Mucosa of descending colon (tissue), 3 donors: ENCODE results near the gene REC114. TPM values are rescaled to one million over a fixed set of nuclear protein-coding genes. Genes with fewer than 3 reads are reported as not detected.
"Not testable (repeated sequence)": the region's sequence is repeated elsewhere in the genome, so short reads cannot be mapped to it uniquely, and the experiment has no call there.

ENCODE experiments used
- ATAC-seq: fragments of 200-7000 bp; cut with Tn5 transposase; one replicate; pipeline ENCODE4 v1.9.1; 2020; ENCODE audit warnings: mild to moderate bottlenecking, moderate library complexity
- DNase-seq, 3 donors: peaks; one replicate each; pipeline ENCODE4 v3.0.0-alpha.2; 2020
- H3K36me3 ChIP-seq: fragments of 200-600 bp; one replicate; pipeline ENCODE4 v1.8.0; 2021; ENCODE audit warnings: low read depth, mild to moderate bottlenecking
- H3K4me1 ChIP-seq: fragments of 200-600 bp; one replicate; pipeline ENCODE4 v1.8.0; 2021; ENCODE audit warnings: low read depth, mild to moderate bottlenecking
- H3K4me3 ChIP-seq: fragments of 200-600 bp; one replicate; pipeline ENCODE4 v1.8.0; 2021; ENCODE audit warnings: mild to moderate bottlenecking
- H3K9me3 ChIP-seq: fragments of 200-600 bp; one replicate; pipeline ENCODE4 v1.8.0; 2021; ENCODE audit warnings: mild to moderate bottlenecking
- CTCF ChIP-seq: fragments of 200-600 bp; IDR thresholded peaks from one replicate; pipeline ENCODE4 v1.8.0; 2022; ENCODE audit warnings: antibody characterized with exemption, mild to moderate bottlenecking
- intact Hi-C, 2 donors: fragments of 100-400 bp; cut with DNase I in 1 of 2; cut with micrococcal nuclease in 1 of 2; formaldehyde crosslinking; loops; one replicate each; pipeline versions ENCODE4 v1.11.0 to v1.11.1; 2022; cut with DNase I, micrococcal nuclease
- long read RNA-seq, 2 donors: library from polyadenylated mRNA; unstranded; transcript quantifications; one replicate each; pipeline ENCODE4 v2.0.0, GENCODE V29; 2019 to 2021
- total RNA-seq, 3 donors: library from RNA; stranded (reverse); fragmentation: NEBNext Ultra II Directional in 2 of 3; extraction: Animal tissue kit (Norgen Biotek cat#: 25700) in 2 of 3; gene quantifications; one replicate each; pipeline versions ENCODE4 v1.2.1 to v1.2.4, GENCODE V29; 2021 to 2023
- donor health status: DM: no; HTN: no; CAD: no; lungs with moderate emphysema.
- donor health status: DM: no; HTN: no; CAD: no.
- donor health status: DM: no; HTN: yes; CAD: no.

Gene REC114
- total RNA-seq, result not detected
- long read RNA-seq, donor 1, result 0 reads
- long read RNA-seq, donor 2, result 0 reads

GRCh38 chr15:73442968-73443367, at the start of gene REC114:
TSS of gene REC114 (plus strand) at chr15:73443164. CDS start at chr15:73443186, 22 bp downstream.
- no peak for TF ChIP-seq CTCF
- H3K9me3 ChIP-seq, result no peaks in the 10 kb centered on the region
- no peak within 1 kb of the TSS for H3K4me3 ChIP-seq
- no peaks in the 10 kb centered on the region for H3K36me3 ChIP-seq
- ATAC-seq (no peak), DNase-seq (no peak)
- H3K4me1 ChIP-seq, result no peaks in the 10 kb centered on the region
- intact Hi-C loops, result no loop called here

- H3K4me1 ChIP-seq, result no peaks in the 10 kb centered on the region
- no peaks in the 10 kb centered on the region for H3K36me3 ChIP-seq
- DNase-seq, result no peak
- intact Hi-C loops, result no loop called here
- no peak for ATAC-seq
- H3K9me3 ChIP-seq, result no peaks in the 10 kb centered on the region
- no peak for TF ChIP-seq CTCF
- H3K4me3 ChIP-seq, result no peak overlapping the region
These were observed 49.6 kb upstream of the REC114 start for GRCh38 chr15:73393336-73393735.

GRCh38 chr15:73394782-73395181, 48.2 kb upstream of the REC114 start:
- ATAC-seq (no peak), DNase-seq (no peak)
- TF ChIP-seq CTCF, result no peak
- Histone ChIP-seq H3K9me3 (no peaks in the 10 kb centered on the region), H3K4me1 (no peaks in the 10 kb centered on the region), H3K36me3 (no peaks in the 10 kb centered on the region), H3K4me3 (no peak overlapping the region)
- intact Hi-C loops, result no loop called here

- no peaks in the 10 kb centered on the region for H3K4me1 ChIP-seq
- DNase-seq (no peak), ATAC-seq (no peak)
- TF ChIP-seq CTCF, result no peak
- intact Hi-C loops, result no loop called here
- H3K36me3 ChIP-seq, result no peaks in the 10 kb centered on the region
- H3K4me3 ChIP-seq, result no peak overlapping the region
- no peaks in the 10 kb centered on the region for H3K9me3 ChIP-seq
These were observed 47.3 kb upstream of the REC114 start for GRCh38 chr15:73395671-73396070.

- Histone ChIP-seq H3K4me1 (no peaks in the 10 kb centered on the region), H3K4me3 (no peak overlapping the region), H3K36me3 (no peaks in the 10 kb centered on the region), H3K9me3 (no peaks in the 10 kb centered on the region)
- ATAC-seq (no peak), DNase-seq (no peak)
- TF ChIP-seq CTCF, result no peak
- intact Hi-C loops, result no loop called here
These were observed 45.5 kb upstream of the REC114 start for GRCh38 chr15:73397461-73397860.

- Histone ChIP-seq H3K4me3 (no peak overlapping the region), H3K36me3 (no peaks in the 10 kb centered on the region), H3K9me3 (no peaks in the 10 kb centered on the region), H3K4me1 (no peaks in the 10 kb centered on the region)
- ATAC-seq, result no peak
- intact Hi-C loops, result no loop called here
- DNase-seq, result no peak
- no peak for TF ChIP-seq CTCF
These were observed 44.1 kb upstream of the REC114 start for GRCh38 chr15:73398861-73399260.

- H3K9me3 ChIP-seq, ATAC-seq, H3K36me3 ChIP-seq, H3K4me1 ChIP-seq, H3K4me3 ChIP-seq, DNase-seq, intact Hi-C loops: not testable (repeated sequence)
These were observed 42.7 kb upstream of the REC114 start for GRCh38 chr15:73400222-73400621.
